Spleen (tissue), 11 donors: ENCODE measurements around the gene NFE2L1. TPM values are rescaled to one million over a fixed set of nuclear protein-coding genes. Genes with fewer than 3 reads are reported as not detected.
"Not testable (repeated sequence)": the region's sequence is repeated elsewhere in the genome, so short reads cannot be mapped to it uniquely, and the experiment has no call there.

Source experiments
- DNase-seq: peaks from one replicate; pipeline ENCODE4 v3.0.0-alpha.2; 2020
- H3K27ac ChIP-seq, 8 donors: fragments of 200-600 bp; sonication (generic) in 7 of 8; 1 replicate in 4 of 8; 2 replicates in 4 of 8; pipeline versions ENCODE4 v1.5.0 to v1.8.0; 2016 to 2021; ENCODE audit warnings: inconsistent platforms in 4 of 8, mild to moderate bottlenecking in 4 of 8, moderate library complexity in 1 of 8
- H3K27me3 ChIP-seq, 7 donors: fragments of 200-600 bp; sonication (generic) in 6 of 7; replicated peaks in 1 of 7; 1 replicate in 4 of 7; 2 replicates in 3 of 7; pipeline versions ENCODE4 v1.5.0 to v1.8.0; 2016 to 2021; ENCODE audit warnings: inconsistent platforms in 3 of 7, mild to moderate bottlenecking in 1 of 7
- H3K36me3 ChIP-seq, 6 donors: fragments of 200-600 bp; sonication (generic) in 5 of 6; 1 replicate in 4 of 6; 2 replicates in 2 of 6; pipeline versions ENCODE4 v1.5.0 to v1.8.0; 2016 to 2021; ENCODE audit warnings: inconsistent platforms in 2 of 6
- H3K4me1 ChIP-seq, 6 donors: fragments of 200-600 bp; sonication (generic) in 5 of 6; 1 replicate in 3 of 6; 2 replicates in 3 of 6; pipeline versions ENCODE4 v1.5.0 to v1.8.0; 2016 to 2021; ENCODE audit warnings: inconsistent platforms in 3 of 6
- H3K4me3 ChIP-seq, 8 donors: fragments of 200-600 bp; sonication (generic) in 7 of 8; 1 replicate in 4 of 8; 2 replicates in 4 of 8; pipeline versions ENCODE4 v1.5.0 to v1.8.0; 2016 to 2021; ENCODE audit warnings: inconsistent platforms in 4 of 8, mild to moderate bottlenecking in 4 of 8, moderate library complexity in 2 of 8
- H3K9me3 ChIP-seq, 8 donors: fragments of 200-600 bp; sonication (generic) in 7 of 8; 1 replicate in 4 of 8; 2 replicates in 4 of 8; pipeline versions ENCODE4 v1.5.0 to v1.8.0; 2016 to 2021; ENCODE audit warnings: inconsistent platforms in 4 of 8
- POLR2A ChIP-seq, 3 donors: fragments of 450-650 bp; IDR thresholded peaks; one replicate each; pipeline ENCODE4 v1.5.1; 2017; ENCODE audit warnings: antibody characterized with exemption in 3 of 3, mild to moderate bottlenecking in 1 of 3
- POLR2AphosphoS5 ChIP-seq, 3 donors: sonication (generic); formaldehyde crosslinking; IDR thresholded peaks; one replicate each; pipeline ENCODE4 v1.5.1; 2017; ENCODE audit warnings: antibody characterized with exemption in 3 of 3
- WGBS, 5 donors: extraction: QIAGEN DNeasy Blood & Tissue Kit in 3 of 5; methylation state at CpG; one replicate each; pipeline versions ENCODE4 v1.1.5 to v1.1.7; 2013 to 2018; 5-methylcytosine and 5-hydroxymethylcytosine counted together
- intact Hi-C: fragments of 100-400 bp; cut with DNase I; formaldehyde crosslinking; loops from one replicate; pipeline ENCODE4 v1.15.0; 2023; ENCODE audit warnings: low total_unique reads
- polyA plus RNA-seq, 3 donors: library from polyadenylated mRNA; stranded (reverse); fragments of 200-250 nt; gene quantifications; one replicate each; pipeline ENCODE4 v1.2.1, GENCODE V29; 2013
- total RNA-seq, 7 donors: library from RNA; depleted of rRNA in 3 of 7; stranded (reverse); fragments of >200 nt in 3 of 7; fragmentation: NEBNext Ultra II Directional in 4 of 7; extraction: Animal tissue kit (Norgen Biotek cat#: 25700) in 4 of 7; gene quantifications; one replicate each; pipeline versions ENCODE4 v1.1.0 to v1.2.1, GENCODE V29; 2016 to 2021
- TF ChIP-seq, protein P1 (sequence below), 11 experiments: fragments of 200-600 bp in 7 of 11; fragments of 450-650 bp in 4 of 11; sonication (generic) in 4 of 11; IDR thresholded peaks in 8 of 11; conservative IDR thresholded peaks in 3 of 11; 1 replicate in 7 of 11; 2 replicates in 4 of 11; pipeline versions ENCODE4 v1.4.0 to v1.8.0; 2016 to 2021; ENCODE audit warnings: antibody characterized with exemption in 11 of 11, inconsistent platforms in 4 of 11, mild to moderate bottlenecking in 1 of 11
- donor health status: healthy with polysubstance abuse.
- donor health status: DM: no; HTN: no; CAD: no; lungs with moderate emphysema.
- donor health status: DM: no; HTN: no; CAD: no.
- donor health status: Bipolar disorder and iron deficiency.
- donor health status: healthy.
- donor health status: DM: no; HTN: no; CAD: no.
- donor health status: DM: yes; HTN: yes; CAD: no.

NFE2L1 gene
- total and polyA plus RNA-seq, 10 donors, result 21.2 to 242 (median 134) TPM

DNA sequence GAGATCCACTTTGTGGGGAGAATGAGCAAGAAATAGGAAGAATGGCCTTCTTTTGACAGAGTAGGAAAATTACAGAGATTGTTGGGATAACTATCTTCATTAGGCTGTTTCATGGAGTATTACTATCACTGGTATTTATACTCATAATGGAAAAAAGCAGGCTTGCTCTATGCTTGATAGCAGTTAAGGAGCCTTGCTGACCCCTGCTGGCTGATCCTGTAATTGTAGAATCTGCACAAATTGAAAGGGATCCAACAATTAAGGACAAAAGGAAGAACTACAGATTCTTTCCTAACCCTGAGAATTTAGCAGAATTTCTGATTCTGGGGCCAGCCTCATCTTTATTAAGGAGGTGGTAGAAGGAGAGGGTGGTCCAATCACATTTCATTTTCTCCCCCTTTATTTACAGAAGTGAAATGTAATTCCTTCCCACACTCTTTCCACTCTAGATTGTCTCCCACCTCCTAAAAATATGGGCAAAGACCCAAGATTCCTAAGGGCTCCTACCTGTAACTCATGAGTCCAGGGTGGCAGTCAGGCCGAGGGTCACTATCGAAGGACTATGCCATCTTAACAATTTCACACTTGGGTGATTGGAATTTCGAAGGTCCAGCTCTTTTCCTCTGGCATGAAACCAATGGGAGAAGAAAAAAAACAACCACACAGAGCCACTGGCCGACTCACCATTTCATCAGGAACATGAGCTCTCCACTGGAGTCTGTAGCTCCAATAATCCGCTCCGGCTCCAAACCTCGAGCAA lies 26.3 kb downstream of the NFE2L1 start:
- peaks cover 0 to 16% (median 2%) of the 10 kb centered on the region in 6 donors for H3K4me1 ChIP-seq
- TF ChIP-seq POLR2A (IDR thresholded peaks at IDR 0.05) (no peak), POLR2AphosphoS5 (IDR thresholded peaks at IDR 0.05) (no peak)
- TF ChIP-seq, protein P1, sequence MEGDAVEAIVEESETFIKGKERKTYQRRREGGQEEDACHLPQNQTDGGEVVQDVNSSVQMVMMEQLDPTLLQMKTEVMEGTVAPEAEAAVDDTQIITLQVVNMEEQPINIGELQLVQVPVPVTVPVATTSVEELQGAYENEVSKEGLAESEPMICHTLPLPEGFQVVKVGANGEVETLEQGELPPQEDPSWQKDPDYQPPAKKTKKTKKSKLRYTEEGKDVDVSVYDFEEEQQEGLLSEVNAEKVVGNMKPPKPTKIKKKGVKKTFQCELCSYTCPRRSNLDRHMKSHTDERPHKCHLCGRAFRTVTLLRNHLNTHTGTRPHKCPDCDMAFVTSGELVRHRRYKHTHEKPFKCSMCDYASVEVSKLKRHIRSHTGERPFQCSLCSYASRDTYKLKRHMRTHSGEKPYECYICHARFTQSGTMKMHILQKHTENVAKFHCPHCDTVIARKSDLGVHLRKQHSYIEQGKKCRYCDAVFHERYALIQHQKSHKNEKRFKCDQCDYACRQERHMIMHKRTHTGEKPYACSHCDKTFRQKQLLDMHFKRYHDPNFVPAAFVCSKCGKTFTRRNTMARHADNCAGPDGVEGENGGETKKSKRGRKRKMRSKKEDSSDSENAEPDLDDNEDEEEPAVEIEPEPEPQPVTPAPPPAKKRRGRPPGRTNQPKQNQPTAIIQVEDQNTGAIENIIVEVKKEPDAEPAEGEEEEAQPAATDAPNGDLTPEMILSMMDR (IDR thresholded peaks at IDR 0.05 in 8 of 11, conservative IDR thresholded peaks at IDR 0.05 in 3 of 11), result peak; percentile 38 to 87 (median 81)
- peaks cover 0 to 76% (median 40%) of the 10 kb centered on the region in 6 donors for H3K36me3 ChIP-seq
- no peak overlapping the region for H3K27ac ChIP-seq
- no peaks in the 10 kb centered on the region for H3K9me3 ChIP-seq
- H3K27me3 ChIP-seq, result no peaks in the 10 kb centered on the region
- peak; percentile 79 for DNase-seq
- WGBS, 5 donors, result 76 to 89% (median 85%) methylated on average over 7 of the region's 7 CpGs
- H3K4me3 ChIP-seq, result no peak overlapping the region
- intact Hi-C loops, result loop anchor here (2.0 kb wide), 1 partner anchor 48 kb away; no protein-coding TSS in a partner anchor

DNA sequence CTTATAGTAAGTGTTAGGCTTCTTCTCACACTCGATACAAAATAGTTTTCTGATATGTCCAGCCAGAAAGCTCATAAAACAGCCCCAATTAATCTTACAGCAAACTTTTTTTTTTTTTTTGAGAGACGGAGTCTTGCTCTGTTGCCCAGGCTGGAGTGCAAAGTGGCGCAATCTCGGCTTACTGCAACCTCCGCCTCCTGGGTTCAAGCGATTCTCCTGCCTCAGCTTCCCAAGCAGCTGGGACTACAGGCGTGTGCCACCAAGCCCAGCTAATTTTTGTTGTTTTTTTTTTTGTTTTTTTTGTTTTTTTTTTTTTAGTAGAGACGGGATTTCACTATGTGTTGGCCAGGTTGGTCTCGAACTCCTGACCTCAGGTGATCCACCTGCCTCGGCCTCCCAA lies 29.0 kb downstream of the NFE2L1 start:
- H3K9me3 ChIP-seq, H3K4me1 ChIP-seq, H3K27me3 ChIP-seq, DNase-seq, intact Hi-C loops, H3K4me3 ChIP-seq, H3K27ac ChIP-seq: not testable (repeated sequence)
- H3K36me3 ChIP-seq, result peaks cover 0 to 49% (median 22%) of the 10 kb centered on the region in 6 donors
- WGBS, 5 donors, result 92 to 98% (median 94%) methylated on average over 10 of the region's 10 CpGs

DNA sequence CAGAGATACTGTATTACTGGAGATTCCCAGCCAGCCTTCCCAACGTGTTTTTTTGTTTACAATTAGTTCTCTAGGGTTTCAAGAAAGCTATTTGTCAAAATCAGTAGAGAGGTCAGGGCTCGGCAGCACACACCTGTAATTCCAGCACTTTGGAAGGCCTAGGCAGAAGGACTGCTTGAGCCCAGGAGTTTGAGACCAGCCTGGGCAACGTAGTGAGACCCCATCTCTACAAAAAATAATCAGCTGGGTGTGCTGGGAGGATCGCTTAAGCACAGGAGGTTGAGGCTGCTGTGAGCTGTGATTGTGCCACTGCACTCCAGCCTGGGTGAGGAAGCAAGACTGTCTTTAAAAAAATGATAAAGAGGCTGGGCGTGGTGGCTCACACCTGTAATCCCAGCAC lies 33.7 kb downstream of the NFE2L1 start:
- Histone ChIP-seq H3K4me1 (peaks cover 0 to 17% (median 11%) of the 10 kb centered on the region in 6 donors), H3K9me3 (no peaks in the 10 kb centered on the region), H3K27ac (no peak overlapping the region), H3K36me3 (peaks cover 0 to 3% (median under 1%) of the 10 kb centered on the region in 6 donors), H3K27me3 (no peaks in the 10 kb centered on the region), H3K4me3 (no peak overlapping the region)
- TF ChIP-seq POLR2AphosphoS5 (IDR thresholded peaks at IDR 0.05) (no peak), POLR2A (IDR thresholded peaks at IDR 0.05) (no peak)
- TF ChIP-seq, protein P1 (IDR thresholded peaks at IDR 0.05 in 8 of 11, conservative IDR thresholded peaks at IDR 0.05 in 3 of 11), result no peak
- no peak for DNase-seq
- 79 to 91% (median 87%) methylated on average over 5 of the region's 5 CpGs for WGBS, 5 donors
- intact Hi-C loops, result no loop called here

DNA sequence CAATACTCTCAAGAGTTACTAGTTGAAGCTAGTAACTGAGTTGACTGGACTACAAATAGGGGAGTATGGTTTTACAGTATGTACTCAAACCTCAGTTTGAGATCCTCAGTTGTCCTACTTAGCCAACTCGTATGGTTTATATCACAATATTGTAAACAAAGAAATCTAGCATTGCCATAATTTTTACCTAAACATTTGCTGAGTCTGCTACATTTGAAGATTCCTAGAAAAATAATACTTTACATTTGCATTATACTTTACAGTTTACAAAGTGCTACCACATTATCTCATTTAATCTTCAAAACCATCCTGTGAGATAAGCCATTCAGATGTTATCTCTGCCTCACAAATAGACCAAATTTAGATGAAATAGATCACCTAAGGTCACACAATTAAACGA lies 36.8 kb downstream of the NFE2L1 start:
- 59 to 73% (median 68%) methylated on average over 2 of the region's 2 CpGs for WGBS, 5 donors
- no peak overlapping the region for H3K27ac ChIP-seq
- TF ChIP-seq POLR2A (IDR thresholded peaks at IDR 0.05) (no peak), POLR2AphosphoS5 (IDR thresholded peaks at IDR 0.05) (no peak)
- TF ChIP-seq, protein P1 (IDR thresholded peaks at IDR 0.05 in 8 of 11, conservative IDR thresholded peaks at IDR 0.05 in 3 of 11), result no peak
- H3K27me3 ChIP-seq, result no peaks in the 10 kb centered on the region
- H3K9me3 ChIP-seq, result no peaks in the 10 kb centered on the region
- H3K36me3 ChIP-seq, result peaks cover 0 to 5% (median 0%) of the 10 kb centered on the region in 6 donors
- H3K4me1 ChIP-seq, result peaks cover 0 to 21% (median 11%) of the 10 kb centered on the region in 6 donors
- H3K4me3 ChIP-seq, result no peak overlapping the region
- no peak for DNase-seq
- intact Hi-C loops, result loop anchor here (5.0 kb wide), 1 partner anchor 47 kb away; no protein-coding TSS in a partner anchor
